Measurements from ENCODE around the gene ABCA2. TPM values are rescaled to one million over a fixed set of nuclear protein-coding genes. Genes with fewer than 3 reads are reported as not detected.

ABCA2 gene
- total RNA-seq, 1 donor from 2014 or later = 62.4 TPM

DNA sequence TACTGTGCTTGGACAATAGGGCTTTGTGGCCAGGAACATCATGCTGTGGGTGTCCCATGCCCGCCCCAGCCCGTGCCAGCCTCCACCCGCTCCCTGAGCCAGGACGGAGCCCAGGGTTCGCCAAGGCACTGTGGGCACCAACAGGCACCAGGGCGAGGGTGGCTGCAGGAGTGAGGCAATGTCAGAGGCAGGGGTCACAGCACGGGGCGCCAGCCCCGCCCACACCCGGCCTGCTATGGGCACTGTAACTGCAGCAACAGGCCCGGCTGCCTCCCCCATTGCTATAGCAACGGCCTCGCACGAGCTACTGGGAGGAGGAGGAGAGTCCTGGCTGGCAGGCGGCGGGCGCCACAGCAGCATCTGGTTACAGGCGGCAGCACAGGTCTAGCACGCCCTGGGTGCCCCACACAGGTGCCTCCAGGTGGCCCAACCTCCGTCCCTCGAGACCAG is 2.5 kb downstream of the ABCA2 start:
- H3K4me1 Mint-ChIP-seq (ENCODE audit: low read depth) = peaks cover 7% of the 10 kb centered on the region
- no peak for DNase-seq (ENCODE audit: low spot score)
- H3K27me3 Mint-ChIP-seq (ENCODE audit: low read depth) = no peaks in the 10 kb centered on the region
- TF ChIP-seq, protein P1, sequence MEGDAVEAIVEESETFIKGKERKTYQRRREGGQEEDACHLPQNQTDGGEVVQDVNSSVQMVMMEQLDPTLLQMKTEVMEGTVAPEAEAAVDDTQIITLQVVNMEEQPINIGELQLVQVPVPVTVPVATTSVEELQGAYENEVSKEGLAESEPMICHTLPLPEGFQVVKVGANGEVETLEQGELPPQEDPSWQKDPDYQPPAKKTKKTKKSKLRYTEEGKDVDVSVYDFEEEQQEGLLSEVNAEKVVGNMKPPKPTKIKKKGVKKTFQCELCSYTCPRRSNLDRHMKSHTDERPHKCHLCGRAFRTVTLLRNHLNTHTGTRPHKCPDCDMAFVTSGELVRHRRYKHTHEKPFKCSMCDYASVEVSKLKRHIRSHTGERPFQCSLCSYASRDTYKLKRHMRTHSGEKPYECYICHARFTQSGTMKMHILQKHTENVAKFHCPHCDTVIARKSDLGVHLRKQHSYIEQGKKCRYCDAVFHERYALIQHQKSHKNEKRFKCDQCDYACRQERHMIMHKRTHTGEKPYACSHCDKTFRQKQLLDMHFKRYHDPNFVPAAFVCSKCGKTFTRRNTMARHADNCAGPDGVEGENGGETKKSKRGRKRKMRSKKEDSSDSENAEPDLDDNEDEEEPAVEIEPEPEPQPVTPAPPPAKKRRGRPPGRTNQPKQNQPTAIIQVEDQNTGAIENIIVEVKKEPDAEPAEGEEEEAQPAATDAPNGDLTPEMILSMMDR (IDR thresholded peaks at IDR 0.05) = no peak
- H3K27ac Mint-ChIP-seq (ENCODE audit: unreplicated experiment) = no peak overlapping the region
- H3K9me3 Mint-ChIP-seq (ENCODE audit: low read depth) = no peaks in the 10 kb centered on the region
- H3K36me3 Mint-ChIP-seq (ENCODE audit: low read depth) = no peaks in the 10 kb centered on the region
- H3K4me3 Mint-ChIP-seq (ENCODE audit: unreplicated experiment) = no peak overlapping the region

DNA sequence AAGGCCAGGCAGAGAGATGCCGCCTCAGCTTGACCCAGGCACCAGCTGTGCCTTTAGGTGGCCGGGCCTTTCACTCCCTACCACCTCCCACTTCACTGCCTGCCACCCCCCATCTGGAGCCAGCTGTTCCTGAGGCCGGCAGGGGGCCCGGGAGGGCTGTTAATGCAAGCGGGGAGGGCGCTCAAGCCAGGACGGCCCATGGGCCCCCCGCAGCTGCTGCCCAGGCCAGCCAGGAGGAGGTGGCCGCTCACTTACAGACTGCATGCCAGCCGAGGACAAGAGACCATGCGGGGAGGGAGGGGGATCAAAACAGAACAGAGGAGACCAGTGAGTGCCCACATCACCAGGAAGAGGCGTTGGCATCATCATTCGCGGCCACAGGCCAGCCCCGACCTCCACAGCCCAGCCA is 4.5 kb downstream of the ABCA2 start:
- no peaks in the 10 kb centered on the region for H3K27me3 Mint-ChIP-seq (ENCODE audit: low read depth)
- TF ChIP-seq, protein P1 (IDR thresholded peaks at IDR 0.05) = no peak
- H3K9me3 Mint-ChIP-seq (ENCODE audit: low read depth) = no peaks in the 10 kb centered on the region
- no peak overlapping the region for H3K4me3 Mint-ChIP-seq (ENCODE audit: unreplicated experiment)
- peaks cover 4% of the 10 kb centered on the region for H3K36me3 Mint-ChIP-seq (ENCODE audit: low read depth)
- H3K4me1 Mint-ChIP-seq (ENCODE audit: low read depth) = peaks cover 7% of the 10 kb centered on the region
- H3K27ac Mint-ChIP-seq (ENCODE audit: unreplicated experiment) = no peak overlapping the region
- no peak for DNase-seq (ENCODE audit: low spot score)

DNA sequence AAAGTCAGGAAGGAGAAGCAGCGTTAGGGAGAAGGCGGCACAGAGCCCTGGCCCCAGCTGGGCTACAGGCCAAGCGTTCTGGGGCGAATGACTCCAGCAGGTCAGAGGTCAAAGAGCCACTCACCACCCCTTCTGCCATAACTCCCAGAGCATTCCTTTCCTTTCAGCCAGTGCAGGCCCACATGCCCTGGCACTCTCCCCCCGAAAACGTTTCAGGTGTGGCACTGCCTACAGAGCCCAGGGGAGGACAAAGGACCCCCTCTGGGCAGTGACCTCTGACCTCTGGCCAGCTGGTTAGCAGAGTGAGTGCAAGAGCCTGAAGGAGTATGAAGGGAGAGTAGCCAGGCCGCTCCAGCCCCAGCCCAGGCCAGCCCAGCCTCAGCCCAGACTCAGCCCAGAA is 4.9 kb downstream of the ABCA2 start:
- Mint-ChIP-seq H3K27ac (ENCODE audit: unreplicated experiment) (no peak overlapping the region), H3K36me3 (ENCODE audit: low read depth) (peaks cover 4% of the 10 kb centered on the region), H3K4me3 (ENCODE audit: unreplicated experiment) (no peak overlapping the region), H3K4me1 (ENCODE audit: low read depth) (peaks cover 7% of the 10 kb centered on the region), H3K27me3 (ENCODE audit: low read depth) (no peaks in the 10 kb centered on the region), H3K9me3 (ENCODE audit: low read depth) (no peaks in the 10 kb centered on the region)
- TF ChIP-seq, protein P1 (IDR thresholded peaks at IDR 0.05) = no peak
- DNase-seq (ENCODE audit: low spot score) = no peak

DNA sequence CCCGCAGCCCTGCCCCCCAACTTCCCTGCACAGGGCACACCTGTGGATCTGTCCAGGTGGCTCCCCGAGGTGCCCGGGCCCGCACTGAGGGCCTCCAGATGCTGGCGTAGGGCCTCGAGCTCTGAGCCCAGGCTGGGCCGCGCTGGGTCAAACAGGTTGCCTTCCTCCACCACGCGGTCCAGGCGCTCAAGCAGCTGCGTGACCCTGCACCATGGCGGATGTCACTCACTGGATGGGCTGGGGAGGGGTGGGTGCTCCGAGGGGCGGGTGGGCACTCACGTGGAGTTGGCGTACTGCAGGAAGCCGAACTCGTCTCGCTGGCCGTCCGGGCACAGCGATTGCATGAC is 5.4 kb downstream of the ABCA2 start:
- no peak for DNase-seq (ENCODE audit: low spot score)
- no peaks in the 10 kb centered on the region for H3K27me3 Mint-ChIP-seq (ENCODE audit: low read depth)
- H3K36me3 Mint-ChIP-seq (ENCODE audit: low read depth) = peaks cover 6% of the 10 kb centered on the region
- peaks cover 7% of the 10 kb centered on the region for H3K4me1 Mint-ChIP-seq (ENCODE audit: low read depth)
- H3K4me3 Mint-ChIP-seq (ENCODE audit: unreplicated experiment) = no peak overlapping the region
- TF ChIP-seq, protein P1 (IDR thresholded peaks at IDR 0.05) = no peak
- H3K9me3 Mint-ChIP-seq (ENCODE audit: low read depth) = no peaks in the 10 kb centered on the region
- H3K27ac Mint-ChIP-seq (ENCODE audit: unreplicated experiment) = no peak overlapping the region

DNA sequence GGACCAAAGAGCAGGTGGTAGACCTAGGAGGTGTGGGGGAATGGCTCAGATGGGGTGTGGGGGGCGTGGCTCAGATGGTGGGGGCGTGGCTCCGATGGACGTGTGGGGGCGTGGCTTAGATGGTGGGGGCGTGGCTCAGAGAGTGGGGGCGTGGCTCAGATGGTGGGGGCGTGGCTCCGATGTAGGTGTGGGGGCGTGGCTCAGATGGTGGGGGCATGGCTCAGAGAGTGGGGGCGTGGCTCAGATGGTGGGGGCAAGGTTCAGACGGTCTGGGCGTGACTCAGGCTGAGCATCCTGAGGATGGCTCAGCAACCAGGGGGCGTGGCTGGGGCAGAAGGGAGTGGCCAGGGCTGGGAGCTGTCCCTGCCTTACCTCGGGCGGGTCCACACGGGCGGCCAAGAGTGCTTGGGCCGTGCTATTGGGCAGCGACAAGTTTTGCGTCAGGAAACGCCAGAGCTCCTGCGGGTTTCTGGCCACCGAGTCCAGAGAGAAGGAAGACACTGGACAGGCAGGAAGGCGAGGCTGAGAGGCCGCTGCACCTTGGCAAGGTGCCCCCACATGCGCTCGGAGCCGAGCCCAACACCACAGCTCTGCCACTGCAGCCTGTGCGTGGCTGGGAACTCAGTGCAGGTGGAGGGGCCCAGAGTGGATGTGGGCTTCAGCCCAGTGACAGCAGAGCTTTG is 5.9 kb downstream of the ABCA2 start:
- no peaks in the 10 kb centered on the region for H3K9me3 Mint-ChIP-seq (ENCODE audit: low read depth)
- peaks cover 4% of the 10 kb centered on the region for H3K4me1 Mint-ChIP-seq (ENCODE audit: low read depth)
- H3K4me3 Mint-ChIP-seq (ENCODE audit: unreplicated experiment) = no peak overlapping the region
- DNase-seq (ENCODE audit: low spot score) = no peak
- no peak overlapping the region for H3K27ac Mint-ChIP-seq (ENCODE audit: unreplicated experiment)
- no peaks in the 10 kb centered on the region for H3K27me3 Mint-ChIP-seq (ENCODE audit: low read depth)
- H3K36me3 Mint-ChIP-seq (ENCODE audit: low read depth) = peaks cover 6% of the 10 kb centered on the region
- TF ChIP-seq, protein P1 (IDR thresholded peaks at IDR 0.05) = no peak

All from chondrocyte (in vitro differentiated cells).